CD14-positive monocyte (primary cell): ENCODE results near the gene RRBP1. TPM values are rescaled to one million over a fixed set of nuclear protein-coding genes. Genes with fewer than 3 reads are reported as not detected.

ENCODE experiments used
- DNase-seq, 3 donors: peaks; one replicate each; pipeline ENCODE4 v3.0.0-alpha.2; 2011 to 2022
- H2AFZ ChIP-seq: 2 replicates; pipeline ENCODE4 v1.6.0; 2012; ENCODE audit warnings: mild to moderate bottlenecking, low read depth, low read length, inconsistent platforms; ENCODE audit not compliant: insufficient read depth, poor library complexity, severe bottlenecking
- H3K27ac ChIP-seq, 2 donors: 1 replicate in 1 of 2; 2 replicates in 1 of 2; pipeline ENCODE4 v1.5.1; 2012 to 2013; ENCODE audit warnings: low read length in 2 of 2, control low read depth in 1 of 2, inconsistent platforms in 1 of 2, low read depth in 1 of 2, mild to moderate bottlenecking in 1 of 2
- H3K27me3 ChIP-seq, 2 donors: one replicate each; pipeline versions ENCODE4 v1.6.0 to v1.6.1; 2011 to 2013; ENCODE audit warnings: low read length in 2 of 2; ENCODE audit not compliant: control insufficient read depth in 2 of 2, insufficient read depth in 2 of 2
- H3K36me3 ChIP-seq, 2 donors: replicated peaks in 1 of 2; 1 replicate in 1 of 2; 2 replicates in 1 of 2; pipeline versions ENCODE4 v1.5.1 to v1.6.1; 2012 to 2013; ENCODE audit warnings: low read length in 2 of 2, control low read depth in 1 of 2, inconsistent platforms in 1 of 2, mild to moderate bottlenecking in 1 of 2; ENCODE audit not compliant: insufficient read depth in 2 of 2, control insufficient read depth in 1 of 2
- H3K4me1 ChIP-seq, 2 donors: 1 replicate in 1 of 2; 2 replicates in 1 of 2; pipeline versions ENCODE4 v1.5.1 to v1.6.1; 2012 to 2013; ENCODE audit warnings: low read length in 2 of 2, control low read depth in 1 of 2, inconsistent platforms in 1 of 2, mild to moderate bottlenecking in 1 of 2, moderate library complexity in 1 of 2; ENCODE audit not compliant: insufficient read depth in 2 of 2, control insufficient read depth in 1 of 2
- H3K4me2 ChIP-seq: replicated peaks from 2 replicates; pipeline ENCODE3; 2012; ENCODE audit warnings: low read length, moderate library complexity, mild to moderate bottlenecking; ENCODE audit not compliant: poor library complexity, severe bottlenecking; ENCODE audit errors: extremely low read depth
- H3K4me3 ChIP-seq, 3 experiments: fragments of 200-600 bp in 1 of 3; sonication (generic) in 1 of 3; replicated peaks in 1 of 3; 1 replicate in 2 of 3; 2 replicates in 1 of 3; pipeline ENCODE4 v1.5.1; 2011 to 2013; ENCODE audit warnings: low read length in 3 of 3, mild to moderate bottlenecking in 3 of 3, control low read depth in 2 of 3, low read depth in 2 of 3, inconsistent platforms in 1 of 3, moderate library complexity in 1 of 3
- H3K79me2 ChIP-seq: 2 replicates; pipeline ENCODE4 v1.6.0; 2012; ENCODE audit warnings: mild to moderate bottlenecking, control low read depth, inconsistent platforms, low read length, moderate library complexity; ENCODE audit not compliant: insufficient read depth
- H3K9ac ChIP-seq: 2 replicates; pipeline ENCODE4 v1.6.0; 2017; ENCODE audit warnings: low read length, mild to moderate bottlenecking; ENCODE audit not compliant: insufficient read depth, poor library complexity, severe bottlenecking
- H3K9me3 ChIP-seq, 2 donors: replicated peaks in 1 of 2; 1 replicate in 1 of 2; 2 replicates in 1 of 2; pipeline versions ENCODE4 v1.5.1 to v1.6.1; 2012 to 2013; ENCODE audit warnings: low read length in 2 of 2, control low read depth in 1 of 2; ENCODE audit not compliant: control insufficient read depth in 1 of 2, insufficient read depth in 1 of 2
- H4K20me1 ChIP-seq: 2 replicates; pipeline ENCODE4 v1.6.0; 2012; ENCODE audit warnings: mild to moderate bottlenecking, low read length, control low read depth, moderate library complexity; ENCODE audit not compliant: insufficient read depth
- H3K27ac Mint-ChIP-seq, 7 donors: one replicate each; pipeline ENCODE4 v1.8.0; 2020; ENCODE audit warnings: mild to moderate bottlenecking in 7 of 7, mixed read lengths in 7 of 7, moderate library complexity in 6 of 7, inconsistent platforms in 2 of 7
- H3K27me3 Mint-ChIP-seq, 3 donors: one replicate each; pipeline ENCODE4 v1.8.0; 2021 to 2022; ENCODE audit warnings: low read depth in 3 of 3, mild to moderate bottlenecking in 3 of 3, mixed read lengths in 3 of 3, moderate library complexity in 3 of 3, inconsistent platforms in 1 of 3
- H3K36me3 Mint-ChIP-seq, 2 donors: one replicate each; pipeline ENCODE4 v1.8.0; 2020; ENCODE audit warnings: mixed read lengths in 2 of 2, inconsistent platforms in 1 of 2, mild to moderate bottlenecking in 1 of 2
- H3K4me1 Mint-ChIP-seq: one replicate; pipeline ENCODE4 v1.8.0; 2020; ENCODE audit warnings: mild to moderate bottlenecking, mixed read lengths
- H3K4me3 Mint-ChIP-seq, 2 donors: one replicate each; pipeline ENCODE4 v1.8.0; 2020; ENCODE audit warnings: mild to moderate bottlenecking in 2 of 2, mixed read lengths in 2 of 2, moderate library complexity in 1 of 2
- H3K9me3 Mint-ChIP-seq, 7 donors: one replicate each; pipeline ENCODE4 v1.8.0; 2020 to 2022; ENCODE audit warnings: mixed read lengths in 7 of 7, mild to moderate bottlenecking in 6 of 7, moderate library complexity in 6 of 7, inconsistent platforms in 2 of 7
- CTCF ChIP-seq: fragments of 200-600 bp; IDR thresholded peaks from one replicate; pipeline ENCODE4 v1.8.0; 2022; ENCODE audit warnings: antibody characterized with exemption, mild to moderate bottlenecking
- WGBS: methylation state at CpG from one replicate; pipeline ENCODE4 v1.1.5; 2013; ENCODE audit warnings: missing lambda C conversion rate; ENCODE audit not compliant: insufficient coverage; 5-methylcytosine and 5-hydroxymethylcytosine counted together
- intact Hi-C, 2 donors: fragments of 100-400 bp; cut with micrococcal nuclease; formaldehyde crosslinking; loops; one replicate each; pipeline versions ENCODE4 v1.15.0 to v1.15.1; 2023
- polyA plus RNA-seq, 3 donors: library from polyadenylated mRNA; depleted of rRNA in 1 of 3; unstranded in 2 of 3; stranded (reverse) in 1 of 3; fragments of 300-500 nt in 2 of 3; fragments of >200 nt in 1 of 3; fragmentation: Illumina TruSeq in 2 of 3; gene quantifications; 1 replicate in 2 of 3; 2 replicates in 1 of 3; pipeline ENCODE4 v1.2.3, GENCODE V29; 2012 to 2021

Gene RRBP1
- polyA plus RNA-seq, 3 donors = 4.7 to 22.2 (median 7.5) TPM

GRCh38 chr20:17566345-17566744 is 115.7 kb downstream of the RRBP1 start:
- no peak for TF ChIP-seq CTCF
- peaks cover 23 to 34% (median 26%) of the 10 kb centered on the region in 3 donors for H3K27me3 Mint-ChIP-seq
- H2AFZ ChIP-seq = no peak overlapping the region
- no peak overlapping the region for H3K9ac ChIP-seq
- H3K27ac ChIP-seq = no peak overlapping the region
- H3K9me3 ChIP-seq = no peaks in the 10 kb centered on the region
- WGBS = 100% methylated on average over 2 of the region's 3 CpGs
- H3K9me3 Mint-ChIP-seq = peaks cover 0 to 3% (median 0%) of the 10 kb centered on the region in 7 donors
- H3K4me3 Mint-ChIP-seq = no peak overlapping the region
- peaks cover 13 to 20% of the 10 kb centered on the region in 2 donors for H3K4me1 ChIP-seq
- peaks cover 11 to 15% of the 10 kb centered on the region in 2 donors for H3K27me3 ChIP-seq
- intact Hi-C loops = loop anchor here in 1 of 2 donors (10.0 kb wide), 1 partner anchor 118 kb away; the partner anchor contains the start of gene RRBP1
- H3K36me3 Mint-ChIP-seq = peaks cover 0 to 1% of the 10 kb centered on the region in 2 donors
- H3K36me3 ChIP-seq = no peaks in the 10 kb centered on the region
- H4K20me1 ChIP-seq = no peaks in the 10 kb centered on the region
- peaks cover 13% of the 10 kb centered on the region for H3K4me1 Mint-ChIP-seq
- H3K27ac Mint-ChIP-seq = peak overlapping the region in 1 of 7 donors; percentile 33
- no peak overlapping the region for H3K4me3 ChIP-seq
- H3K4me2 ChIP-seq = no peak overlapping the region
- H3K79me2 ChIP-seq = peaks cover 5% of the 10 kb centered on the region
- DNase-seq = no peak

DNA sequence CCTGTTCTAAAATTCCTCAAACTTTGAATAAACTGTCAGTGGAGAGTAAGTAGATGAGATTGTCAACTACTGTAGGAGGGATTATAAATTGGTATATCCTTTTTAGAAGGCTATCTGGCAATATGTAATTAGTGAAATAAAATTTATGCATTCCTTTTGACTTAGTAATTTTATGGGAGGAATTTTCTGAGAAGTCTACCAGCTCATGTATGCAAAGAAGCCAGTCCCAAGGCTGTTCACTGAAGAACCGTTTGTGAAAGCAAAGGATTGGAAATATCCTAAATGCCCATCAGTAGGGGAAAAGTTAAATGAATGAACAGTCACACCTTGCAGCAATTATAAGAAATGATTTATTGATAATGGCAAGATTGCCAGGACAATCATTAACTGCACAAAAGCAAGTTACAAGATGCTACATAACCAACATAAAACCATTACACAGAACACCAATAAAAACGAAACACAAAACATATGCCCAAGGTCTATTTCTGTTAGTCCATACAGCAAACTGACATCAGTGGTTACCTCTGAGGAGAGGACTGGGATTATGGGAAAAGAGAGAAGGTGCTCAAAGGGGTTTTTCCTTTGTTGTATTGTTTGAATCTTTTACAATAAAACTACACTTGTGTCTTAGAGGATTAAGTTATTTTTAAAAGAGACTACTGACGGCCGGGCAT is 116.7 kb downstream of the RRBP1 start:
- peaks cover 0 to 3% (median 0%) of the 10 kb centered on the region in 7 donors for H3K9me3 Mint-ChIP-seq
- H3K27ac ChIP-seq = no peak overlapping the region
- H3K36me3 ChIP-seq = no peaks in the 10 kb centered on the region
- H4K20me1 ChIP-seq = no peaks in the 10 kb centered on the region
- peak overlapping the region in 1 of 2 donors; percentile 2 for H3K4me3 Mint-ChIP-seq
- peaks cover 11 to 15% of the 10 kb centered on the region in 2 donors for H3K27me3 ChIP-seq
- whole genome bisulfite sequencing = no CpG with 5 or more reads among the region's 4 CpGs
- no peak overlapping the region for H3K27ac Mint-ChIP-seq
- H3K27me3 Mint-ChIP-seq = peaks cover 21 to 31% (median 21%) of the 10 kb centered on the region in 3 donors
- H3K4me1 Mint-ChIP-seq = peaks cover 5% of the 10 kb centered on the region
- H3K4me3 ChIP-seq = no peak overlapping the region
- intact Hi-C loops = loop anchor here in 1 of 2 donors (10.0 kb wide), 1 partner anchor 119 kb away; the partner anchor contains the start of gene RRBP1
- no peaks in the 10 kb centered on the region for H3K79me2 ChIP-seq
- H3K4me1 ChIP-seq = peaks cover 5 to 10% of the 10 kb centered on the region in 2 donors
- H2AFZ ChIP-seq = no peak overlapping the region
- DNase-seq = no peak
- H3K4me2 ChIP-seq = no peak overlapping the region
- peaks cover 0 to 1% of the 10 kb centered on the region in 2 donors for H3K36me3 Mint-ChIP-seq
- TF ChIP-seq CTCF = no peak
- no peaks in the 10 kb centered on the region for H3K9me3 ChIP-seq
- no peak overlapping the region for H3K9ac ChIP-seq

Other genes starting within 250 kb of the RRBP1 start
- not detected for gene BFSP1, start 150.9 kb downstream of the RRBP1 start, polyA plus RNA-seq
- gene DSTN, start 112.2 kb downstream of the RRBP1 start, polyA plus RNA-seq = 10 to 100 TPM; 15.6 to 63.8 (median 58.4) TPM
- gene BANF2, start 17.7 kb upstream of the RRBP1 start, polyA plus RNA-seq = not detected